Activated CD8-positive, alpha-beta memory T cell treated with anti-CD3 and anti-CD28 coated beads, Interleukin-2, amount 50 U/mL, for 48 hours (primary cell): ENCODE measurements around the gene BIRC6.

Experiments used
- DNase-seq: peaks from one replicate; pipeline ENCODE4 v3.0.0-alpha.2; 2020

The BIRC6 gene

DNA sequence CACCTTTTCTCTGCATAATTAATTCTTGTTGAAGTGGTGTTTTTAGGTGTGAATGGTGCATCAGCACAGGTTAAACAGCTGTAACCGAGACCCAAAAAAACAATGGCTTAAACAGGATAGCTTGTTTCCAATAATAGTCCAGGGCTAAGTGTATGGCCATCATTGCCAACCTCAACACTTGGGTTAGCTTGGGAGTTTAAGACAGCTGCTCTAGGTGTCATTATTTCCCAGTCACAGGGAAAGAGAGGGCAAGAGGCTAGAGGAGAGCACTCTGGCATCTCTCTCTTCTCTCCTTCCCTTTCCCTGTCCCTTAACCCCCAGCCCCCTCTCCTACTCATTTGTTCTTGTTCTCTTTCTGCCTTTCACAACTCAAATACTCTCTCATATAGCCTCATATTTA is 21.1 kb downstream of the BIRC6 start:
- no peak for DNase-seq

DNA sequence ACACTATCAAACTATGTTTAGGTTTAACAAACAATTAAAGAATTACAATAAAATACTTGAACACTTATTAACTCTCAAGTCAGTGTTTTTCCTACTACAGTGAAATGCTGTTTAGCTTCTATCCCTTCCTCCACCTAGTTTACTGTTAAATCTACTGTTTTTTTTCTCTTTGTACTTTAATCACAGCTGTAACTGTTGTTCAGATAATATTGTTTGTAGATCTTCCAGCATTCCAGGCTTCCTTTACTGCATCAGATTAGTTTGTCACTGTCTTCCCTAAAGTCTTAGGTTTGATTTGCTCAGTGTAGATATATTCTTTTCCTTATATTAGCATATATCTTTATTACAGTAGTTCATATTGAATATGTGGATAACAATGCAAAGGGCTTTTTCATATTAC is 22.5 kb downstream of the BIRC6 start:
- DNase-seq, result no peak

GRCh38 chr2:32383858-32384257 is 27.0 kb downstream of the BIRC6 start:
- no peak for DNase-seq

GRCh38 chr2:32384529-32384928 is 27.7 kb downstream of the BIRC6 start:
- DNase-seq, result no peak

GRCh38 chr2:32386739-32387138 is 29.9 kb downstream of the BIRC6 start:
- DNase-seq, result no peak

- DNase-seq, result no peak
Observed at GRCh38 chr2:32399221-32399620, 42.4 kb downstream of the BIRC6 start.

DNA sequence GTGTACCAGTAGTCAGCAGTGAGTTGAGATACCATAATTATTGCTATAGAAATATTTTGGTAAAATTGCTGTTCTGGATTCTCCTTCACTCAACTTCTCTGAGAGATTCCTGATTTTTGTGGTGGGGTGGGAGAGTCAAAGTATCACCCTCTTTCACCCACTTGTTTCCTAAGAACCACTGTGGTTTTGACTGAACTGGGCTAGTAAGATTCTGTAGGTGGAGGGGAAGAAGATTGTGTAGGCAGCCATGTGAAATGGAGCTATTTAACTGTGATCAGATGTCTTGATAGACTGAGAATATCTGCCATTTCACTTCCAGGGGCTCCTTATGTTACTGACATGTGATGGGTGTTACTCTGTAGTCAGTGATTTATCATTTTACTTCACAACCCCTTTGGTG is 45.3 kb downstream of the BIRC6 start:
- no peak for DNase-seq

- DNase-seq, result no peak
Observed at GRCh38 chr2:32403782-32404181, 47.0 kb downstream of the BIRC6 start.

- DNase-seq, result no peak
Observed at GRCh38 chr2:32404691-32405090, 47.9 kb downstream of the BIRC6 start.

DNA sequence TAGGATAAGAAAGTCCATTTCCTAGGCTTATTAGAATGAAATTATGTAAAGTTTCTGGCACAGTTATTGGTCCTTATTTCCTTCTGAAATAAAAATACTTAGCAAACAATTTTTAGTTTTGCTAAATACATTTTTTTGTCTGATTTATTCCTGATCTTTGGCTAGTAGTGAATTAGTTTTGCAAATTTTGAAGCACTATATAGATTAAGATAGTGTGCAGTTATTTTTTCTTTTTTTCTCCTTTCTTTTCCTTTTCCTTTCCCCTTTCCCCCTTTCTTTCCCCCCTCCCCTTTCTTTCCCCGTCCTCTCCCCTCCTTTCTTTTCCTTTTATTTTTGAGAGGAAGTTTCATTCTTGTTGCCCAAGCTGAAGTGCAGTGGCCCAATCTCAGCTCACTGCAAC is 59.7 kb downstream of the BIRC6 start:
- no peak for DNase-seq

DNA sequence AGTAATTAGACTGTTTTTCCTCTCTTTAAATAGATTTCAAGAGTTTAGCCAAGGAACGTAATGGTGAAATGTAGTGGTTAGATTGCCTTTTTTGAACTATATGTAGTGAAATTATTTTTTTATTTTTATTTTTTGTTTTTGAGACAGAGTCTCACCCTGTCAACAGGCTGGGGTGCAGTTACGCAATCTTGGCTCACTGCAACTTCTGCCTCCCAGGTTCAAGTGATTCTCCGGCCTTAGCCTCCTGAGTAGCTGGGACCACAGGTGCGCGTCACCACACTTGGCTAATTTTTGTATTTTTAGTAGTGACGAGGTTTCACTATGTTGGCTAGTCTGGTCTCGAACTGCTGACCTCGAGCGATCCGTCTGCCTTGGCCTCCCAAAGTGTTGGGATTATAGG is 60.8 kb downstream of the BIRC6 start:
- no peak for DNase-seq

GRCh38 chr2:32418778-32419177 is 62.0 kb downstream of the BIRC6 start:
- DNase-seq, result no peak

GRCh38 chr2:32422133-32422532 is 65.3 kb downstream of the BIRC6 start:
- no peak for DNase-seq

GRCh38 chr2:32423536-32423935 is 66.7 kb downstream of the BIRC6 start:
- no peak for DNase-seq

- no peak for DNase-seq
Observed at GRCh38 chr2:32424739-32425138, 67.9 kb downstream of the BIRC6 start.

DNA sequence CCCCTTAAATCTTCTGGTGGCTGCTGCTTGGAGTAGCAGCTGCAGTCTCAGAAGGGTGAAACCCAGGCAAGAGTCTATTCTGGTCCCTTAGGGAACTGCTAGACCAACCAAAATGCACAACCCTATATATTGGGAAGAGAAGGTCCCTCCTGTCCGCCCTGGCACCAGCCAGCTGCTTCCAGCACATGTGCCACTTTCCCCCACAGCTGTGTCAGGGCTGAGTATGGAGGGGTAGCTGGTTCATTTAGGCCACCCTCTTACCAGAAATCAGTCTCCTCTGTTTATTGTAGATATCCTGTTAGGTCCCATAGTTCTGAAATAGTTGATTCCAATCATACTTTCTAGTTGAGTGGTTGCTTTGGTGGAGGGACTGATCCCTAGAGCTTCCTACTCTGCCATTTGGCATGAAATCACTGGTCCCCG is 68.9 kb downstream of the BIRC6 start:
- DNase-seq, result no peak

- no peak for DNase-seq
Observed at GRCh38 chr2:32427672-32428610, 71.1 kb downstream of the BIRC6 start.

- no peak for DNase-seq
Observed at GRCh38 chr2:32430804-32431203, 74.0 kb downstream of the BIRC6 start.

GRCh38 chr2:32436150-32436549 is 79.3 kb downstream of the BIRC6 start:
- DNase-seq, result no peak

GRCh38 chr2:32442020-32442467 is 85.2 kb downstream of the BIRC6 start:
- DNase-seq, result no peak

GRCh38 chr2:32446369-32446768 is 89.5 kb downstream of the BIRC6 start:
- no peak for DNase-seq

GRCh38 chr2:32450851-32451250 is 94.0 kb downstream of the BIRC6 start:
- DNase-seq, result no peak

GRCh38 chr2:32452338-32453064 is 95.7 kb downstream of the BIRC6 start:
- no peak for DNase-seq
